Large intestine (tissue), 3 donors: ENCODE results near the gene SLIT1. TPM values are rescaled to one million over a fixed set of nuclear protein-coding genes. Genes with fewer than 3 reads are reported as not detected.

Source experiments
- DNase-seq, 2 donors: peaks; one replicate each; pipeline versions ENCODE4 v3.0.0 to v3.0.0-alpha.2; 2013
- H3K27ac ChIP-seq: one replicate; pipeline ENCODE4 v1.5.1; 2013; ENCODE audit warnings: low read length
- H3K27me3 ChIP-seq: 2 replicates; pipeline ENCODE4 v1.6.1; 2013; ENCODE audit warnings: low read length; ENCODE audit not compliant: control insufficient read depth, insufficient read depth
- H3K36me3 ChIP-seq: 2 replicates; pipeline ENCODE4 v1.6.1; 2013; ENCODE audit warnings: low read length; ENCODE audit not compliant: control insufficient read depth, insufficient read depth
- H3K4me1 ChIP-seq: one replicate; pipeline ENCODE4 v1.6.1; 2013; ENCODE audit warnings: low read length; ENCODE audit not compliant: control insufficient read depth, insufficient read depth
- H3K4me3 ChIP-seq: one replicate; pipeline ENCODE4 v1.5.1; 2013; ENCODE audit warnings: low read length
- H3K9me3 ChIP-seq: one replicate; pipeline ENCODE4 v1.6.1; 2013; ENCODE audit warnings: mild to moderate bottlenecking, low read depth, low read length, moderate library complexity; ENCODE audit not compliant: control insufficient read depth
- WGBS: methylation state at CpG from one replicate; pipeline ENCODE4 v1.1.5; 2013; ENCODE audit warnings: low lambda C conversion rate; ENCODE audit not compliant: insufficient coverage; 5-methylcytosine and 5-hydroxymethylcytosine counted together
- polyA plus RNA-seq: library from polyadenylated mRNA; unstranded; fragments of 120-200 nt; gene quantifications from one replicate; pipeline ENCODE4 v1.2.1, GENCODE V29; 2013

Gene SLIT1
- polyA plus RNA-seq, 1 donor, result 1.6 TPM

DNA sequence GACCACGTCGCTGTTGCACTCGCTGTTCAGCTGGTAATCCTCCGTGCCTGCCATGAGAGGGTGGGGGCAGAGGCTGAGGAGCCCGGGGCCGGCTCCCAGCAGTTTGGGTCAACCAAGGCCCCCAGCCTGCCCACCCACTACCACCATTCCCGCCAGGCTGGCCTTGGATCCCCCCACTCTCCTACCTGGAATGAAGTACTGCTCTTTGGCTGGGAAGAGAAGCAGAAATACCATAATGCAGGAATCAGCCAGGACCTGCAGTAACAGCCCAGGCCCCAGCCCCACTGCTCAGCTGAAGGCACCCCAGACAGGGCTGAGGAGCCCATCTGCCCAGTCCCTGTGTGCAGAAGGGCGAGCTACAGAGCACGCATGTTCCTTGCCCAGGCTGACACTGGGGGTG lies 138.0 kb downstream of the SLIT1 start:
- WGBS, result no CpG with 5 or more reads among the region's 9 CpGs
- Histone ChIP-seq H3K36me3 (no peaks in the 10 kb centered on the region), H3K9me3 (no peaks in the 10 kb centered on the region), H3K27me3 (no peaks in the 10 kb centered on the region), H3K27ac (no peak overlapping the region), H3K4me1 (no peaks in the 10 kb centered on the region), H3K4me3 (no peak overlapping the region)
- DNase-seq, result no peak

DNA sequence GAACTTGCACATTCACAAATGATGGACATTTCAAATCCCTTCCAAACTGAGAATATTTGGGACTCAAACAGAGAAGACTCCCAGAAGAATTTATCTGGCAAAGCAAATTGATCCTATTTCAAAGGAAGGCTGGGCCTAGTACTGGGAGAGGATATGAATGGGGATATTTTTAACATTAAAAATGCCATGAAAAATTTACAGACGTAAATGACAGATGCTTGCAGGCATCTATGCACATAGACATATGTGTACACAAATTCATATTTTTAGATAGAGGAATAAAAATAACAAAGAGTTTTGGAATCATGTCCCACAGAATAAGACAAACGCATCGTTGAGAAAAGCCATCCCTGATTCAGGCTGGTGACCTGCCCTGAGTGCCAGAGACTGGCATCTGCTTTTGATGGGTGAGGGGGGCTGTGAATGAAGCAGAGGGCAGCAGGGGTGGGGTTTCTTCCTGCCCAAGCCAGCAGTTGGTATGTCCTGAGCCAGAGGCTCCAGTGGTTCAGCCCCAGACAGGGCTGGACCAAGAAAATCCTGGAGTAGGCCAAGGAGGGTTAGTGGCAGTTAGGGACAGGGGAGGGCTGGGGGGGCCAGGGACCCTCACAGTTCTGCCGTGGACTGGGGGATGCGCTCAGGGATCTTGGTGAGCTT lies 138.5 kb downstream of the SLIT1 start:
- Histone ChIP-seq H3K27ac (no peak overlapping the region), H3K9me3 (no peaks in the 10 kb centered on the region), H3K4me1 (no peaks in the 10 kb centered on the region), H3K27me3 (no peaks in the 10 kb centered on the region), H3K36me3 (no peaks in the 10 kb centered on the region), H3K4me3 (no peak overlapping the region)
- DNase-seq, result no peak
- WGBS, result 100% methylated on average over 1 of the region's 5 CpGs

DNA sequence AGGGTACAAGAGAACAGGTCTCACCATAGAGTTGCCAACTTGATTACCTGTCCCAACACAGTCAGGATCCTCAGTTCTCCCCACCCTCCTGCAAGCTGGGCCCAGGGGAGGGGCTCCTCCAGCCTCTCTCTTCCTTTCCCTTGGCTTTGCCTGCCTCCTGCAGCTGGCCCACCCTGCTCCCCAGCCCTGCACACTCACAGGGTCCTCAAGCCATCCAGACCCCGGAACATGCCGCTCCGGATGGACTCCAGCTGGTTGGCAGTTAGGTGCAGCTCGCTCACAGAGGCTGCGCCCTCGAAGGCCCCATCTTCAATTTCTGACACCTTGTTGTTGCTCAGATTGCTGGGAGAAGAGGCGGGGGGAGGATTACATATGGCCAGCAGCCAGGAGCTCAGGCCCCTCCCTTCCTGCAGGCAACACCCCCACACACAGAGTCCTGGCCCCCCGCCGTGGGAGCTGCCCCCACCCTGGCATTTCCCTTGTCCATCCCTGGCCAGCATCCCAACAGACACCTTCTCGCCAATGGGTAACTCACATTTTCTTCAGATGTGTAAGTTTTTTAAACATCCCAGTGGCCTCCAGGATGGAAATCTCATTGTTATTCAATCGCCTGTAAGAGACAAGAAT lies 139.2 kb downstream of the SLIT1 start:
- H3K27ac ChIP-seq, result no peak overlapping the region
- H3K27me3 ChIP-seq, result no peaks in the 10 kb centered on the region
- DNase-seq, result no peak
- H3K4me1 ChIP-seq, result no peaks in the 10 kb centered on the region
- no peak overlapping the region for H3K4me3 ChIP-seq
- H3K36me3 ChIP-seq, result no peaks in the 10 kb centered on the region
- WGBS, result no CpG with 5 or more reads among the region's 11 CpGs
- H3K9me3 ChIP-seq, result no peaks in the 10 kb centered on the region

DNA sequence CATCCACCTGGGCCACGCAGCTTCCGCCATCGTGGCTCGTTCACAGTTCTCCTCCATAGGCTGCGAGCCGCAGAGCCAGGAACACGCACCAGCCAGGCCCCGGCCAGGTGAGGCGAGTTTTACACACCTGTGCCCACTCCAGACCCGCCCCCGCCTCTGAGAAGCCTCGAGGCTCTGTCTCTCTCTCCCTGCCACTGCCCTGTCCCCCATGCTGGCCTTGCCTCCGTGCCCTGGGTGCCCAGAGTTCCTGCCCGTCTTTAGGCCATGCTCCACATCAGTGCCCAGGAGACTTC lies 142.2 kb downstream of the SLIT1 start:
- no peaks in the 10 kb centered on the region for H3K4me1 ChIP-seq
- WGBS, result no CpG with 5 or more reads among the region's 14 CpGs
- H3K9me3 ChIP-seq, result no peaks in the 10 kb centered on the region
- H3K4me3 ChIP-seq, result no peak overlapping the region
- no peaks in the 10 kb centered on the region for H3K36me3 ChIP-seq
- DNase-seq, result no peak
- H3K27ac ChIP-seq, result no peak overlapping the region
- H3K27me3 ChIP-seq, result no peaks in the 10 kb centered on the region

DNA sequence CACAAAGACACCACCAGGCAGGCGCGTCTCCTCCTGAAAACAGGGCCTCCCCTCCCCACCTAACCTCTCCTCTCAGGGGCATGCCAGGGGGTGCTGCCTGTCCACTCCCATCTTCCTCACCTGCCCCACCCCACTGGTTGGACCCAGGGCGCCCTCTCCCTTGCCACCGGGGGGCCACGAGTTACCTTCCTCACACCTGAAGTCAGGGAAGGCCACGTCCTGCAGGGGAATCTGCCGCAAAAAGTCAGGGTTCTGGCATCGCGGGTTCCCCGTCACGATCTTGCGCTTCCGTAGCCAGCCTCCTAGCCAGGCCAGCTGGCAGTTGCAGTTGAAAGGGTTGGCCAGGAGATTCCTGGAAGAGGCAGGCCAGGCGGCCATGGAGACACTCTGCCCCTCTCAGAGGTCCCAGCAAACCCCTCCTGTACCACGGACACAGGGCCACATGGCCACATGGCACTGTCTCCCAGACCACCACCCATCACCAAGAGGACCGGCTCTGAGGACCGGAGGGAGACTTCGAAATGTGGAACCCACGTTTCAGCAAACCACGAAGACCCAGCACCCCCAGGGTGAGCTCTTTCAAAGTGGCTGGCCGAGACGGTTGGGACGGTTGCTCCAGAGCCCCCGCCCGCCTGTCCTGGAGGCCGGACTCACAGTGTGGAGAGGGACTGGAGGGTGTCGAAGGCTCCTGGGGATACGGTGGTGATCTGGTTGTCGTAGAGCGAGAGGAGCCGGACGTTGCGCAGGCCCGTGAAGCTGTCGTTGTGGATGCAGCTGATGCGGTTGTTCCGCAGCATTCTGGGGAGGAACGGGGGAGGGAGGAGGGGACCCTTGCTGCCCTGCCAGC lies 142.8 kb downstream of the SLIT1 start:
- no peak for DNase-seq
- Histone ChIP-seq H3K4me1 (peaks cover 2% of the 10 kb centered on the region), H3K36me3 (no peaks in the 10 kb centered on the region), H3K9me3 (no peaks in the 10 kb centered on the region), H3K27ac (no peak overlapping the region), H3K27me3 (no peaks in the 10 kb centered on the region), H3K4me3 (no peak overlapping the region)
- no CpG with 5 or more reads among the region's 38 CpGs for WGBS

DNA sequence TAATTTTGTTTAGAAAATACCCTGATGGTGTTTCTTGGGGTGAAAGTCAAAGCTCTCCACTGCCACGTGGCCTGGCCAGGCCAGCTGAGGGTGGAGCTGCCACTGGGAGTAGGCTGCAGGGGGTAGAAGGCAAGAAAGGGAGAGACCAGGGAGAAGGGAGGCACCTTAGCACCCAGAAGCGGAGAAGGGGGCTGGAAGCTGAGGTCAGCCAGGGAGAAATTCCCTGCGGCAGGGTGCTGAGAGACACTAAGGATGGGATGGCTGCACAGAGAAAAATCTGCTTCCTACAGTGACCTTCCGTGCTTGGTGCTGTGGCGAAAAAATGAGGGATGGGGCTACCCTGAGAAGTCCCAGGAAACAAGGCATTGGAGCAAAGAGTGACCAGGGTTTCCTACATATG lies 143.7 kb downstream of the SLIT1 start:
- whole genome bisulfite sequencing, result no CpG with 5 or more reads among the region's 5 CpGs

DNA sequence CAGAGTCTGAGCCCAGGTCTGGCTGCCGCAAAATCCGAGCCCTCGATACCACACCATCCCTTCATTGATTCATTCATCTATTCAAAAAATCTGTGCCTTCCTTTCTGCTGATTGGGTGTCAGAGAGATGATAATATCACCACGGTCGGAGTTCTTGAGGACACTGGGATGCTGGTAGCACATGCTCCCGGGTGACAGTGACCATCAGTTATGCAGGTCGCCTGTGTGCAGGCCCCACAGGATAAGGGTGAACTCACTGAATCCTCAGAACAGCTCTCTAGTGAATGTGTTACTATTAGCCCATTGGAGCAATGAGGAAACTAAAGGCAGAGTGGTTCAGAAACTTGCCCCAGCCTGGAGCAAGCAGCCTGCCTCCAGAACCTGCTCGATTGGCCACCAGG lies 145.1 kb downstream of the SLIT1 start:
- DNase-seq, result no peak
- peaks cover 4% of the 10 kb centered on the region for H3K4me1 ChIP-seq
- no CpG with 5 or more reads among the region's 8 CpGs for WGBS
- no peak overlapping the region for H3K4me3 ChIP-seq
- no peaks in the 10 kb centered on the region for H3K27me3 ChIP-seq
- no peak overlapping the region for H3K27ac ChIP-seq
- H3K36me3 ChIP-seq, result no peaks in the 10 kb centered on the region
- no peaks in the 10 kb centered on the region for H3K9me3 ChIP-seq

More for the DNA sequence above, 143.7 kb downstream of the SLIT1 start:
- Histone ChIP-seq H3K4me1 (peaks cover 4% of the 10 kb centered on the region), H3K27ac (no peak overlapping the region), H3K36me3 (no peaks in the 10 kb centered on the region), H3K27me3 (no peaks in the 10 kb centered on the region), H3K4me3 (no peak overlapping the region), H3K9me3 (no peaks in the 10 kb centered on the region)
- DNase-seq, result no peak

DNA sequence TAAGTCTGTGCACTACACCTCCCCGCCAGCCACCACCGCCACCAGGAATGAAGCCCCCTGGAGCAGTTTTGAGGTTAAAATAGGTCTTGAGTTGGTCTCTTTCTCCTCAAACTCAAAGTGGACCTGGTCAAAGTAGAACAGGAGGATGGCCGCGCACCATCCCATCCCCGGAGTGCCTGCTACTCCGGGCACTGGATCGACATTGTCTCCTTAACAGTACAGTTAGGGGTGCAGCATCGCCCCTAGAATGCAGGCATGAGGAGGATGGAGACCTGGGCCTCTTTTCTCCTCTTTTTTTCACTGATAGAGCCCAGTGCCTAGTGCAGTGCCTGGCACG lies 145.5 kb downstream of the SLIT1 start:
- no peaks in the 10 kb centered on the region for H3K9me3 ChIP-seq
- no peak overlapping the region for H3K4me3 ChIP-seq
- no peaks in the 10 kb centered on the region for H3K27me3 ChIP-seq
- no peak overlapping the region for H3K27ac ChIP-seq
- H3K36me3 ChIP-seq, result no peaks in the 10 kb centered on the region
- WGBS, result no CpG with 5 or more reads among the region's 9 CpGs
- peaks cover 4% of the 10 kb centered on the region for H3K4me1 ChIP-seq
- no peak for DNase-seq

DNA sequence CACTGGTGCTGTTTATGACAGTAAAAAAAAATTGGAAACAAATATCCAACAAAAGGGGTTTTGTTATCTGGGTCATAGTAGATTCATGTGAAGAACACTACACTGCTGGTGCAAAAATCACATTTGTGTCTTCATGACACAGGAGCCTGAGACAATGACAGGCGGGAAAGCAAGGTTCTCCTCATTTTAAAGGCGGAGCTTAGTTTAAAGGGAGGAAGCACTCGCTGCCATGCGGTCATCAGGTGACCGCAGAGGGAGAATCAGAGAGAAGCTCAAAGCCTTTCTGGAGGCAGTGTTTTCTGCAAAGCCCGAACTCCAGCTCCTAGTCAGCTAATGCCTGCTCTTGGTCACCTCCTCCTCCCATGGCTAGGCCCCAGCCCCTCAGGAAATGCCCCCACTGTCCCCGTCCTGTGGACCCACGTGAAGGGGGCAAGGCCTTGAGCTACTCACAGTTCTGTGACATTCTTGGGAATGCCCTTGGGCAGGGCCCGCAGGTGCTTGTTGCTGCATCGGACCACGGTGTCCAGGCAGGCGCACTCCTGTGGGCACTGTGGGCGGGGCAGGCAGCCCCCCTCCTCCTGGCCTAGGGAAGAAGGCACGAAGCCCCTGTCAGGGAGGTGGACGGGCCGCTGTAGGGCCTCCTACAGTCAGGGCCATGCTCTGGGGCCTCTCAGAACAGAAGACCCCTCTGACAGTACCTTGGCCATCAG lies 146.1 kb downstream of the SLIT1 start:
- Histone ChIP-seq H3K27me3 (no peaks in the 10 kb centered on the region), H3K4me1 (peaks cover 4% of the 10 kb centered on the region), H3K27ac (no peak overlapping the region), H3K36me3 (no peaks in the 10 kb centered on the region), H3K4me3 (no peak overlapping the region), H3K9me3 (no peaks in the 10 kb centered on the region)
- no CpG with 5 or more reads among the region's 16 CpGs for WGBS
- DNase-seq, result no peak

DNA sequence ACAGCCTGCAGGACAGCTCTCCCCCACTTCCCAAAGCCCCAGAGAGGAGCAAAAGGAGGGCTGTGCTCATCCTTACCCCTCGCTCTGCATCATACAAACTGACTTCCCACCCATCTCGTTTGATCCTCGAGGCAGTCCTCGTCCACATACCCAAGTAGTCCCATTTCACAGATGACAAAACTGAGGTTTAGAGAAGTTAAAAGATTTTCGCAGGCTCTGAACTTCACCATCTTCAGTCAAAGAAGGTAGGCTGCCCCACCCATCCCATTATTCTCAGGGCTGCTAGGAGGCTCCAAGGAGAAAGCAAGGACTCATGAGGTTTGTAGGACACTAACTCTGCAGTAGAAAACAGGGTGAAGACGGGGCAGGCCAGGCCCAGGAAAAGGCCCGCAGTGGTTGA lies 147.1 kb downstream of the SLIT1 start:
- WGBS, result no CpG with 5 or more reads among the region's 7 CpGs
- H3K4me3 ChIP-seq, result no peak overlapping the region
- peaks cover 4% of the 10 kb centered on the region for H3K4me1 ChIP-seq
- no peaks in the 10 kb centered on the region for H3K9me3 ChIP-seq
- no peaks in the 10 kb centered on the region for H3K27me3 ChIP-seq
- DNase-seq, result no peak
- no peaks in the 10 kb centered on the region for H3K36me3 ChIP-seq
- H3K27ac ChIP-seq, result no peak overlapping the region
